PC-3 (cell line): Measurements from ENCODE around the gene STX1A. TPM values are rescaled to one million over a fixed set of nuclear protein-coding genes. Genes with fewer than 3 reads are reported as not detected.

Experiments
- ATAC-seq: fragments of 200-7000 bp; cut with Tn5 transposase; 2 replicates; pipeline ENCODE4 v1.9.1; 2020; ENCODE audit warnings: mild to moderate bottlenecking, moderate library complexity
- BruUV-seq: library from RNA; stranded (reverse); fragments of 400-500 nt; replicated peaks from 2 replicates; lab custom pipeline; 2021; lab: Mats Ljungman, UMichigan
- CTCF ChIA-PET: fragments of 300-600 bp; sonication (Branson Sonifier 250); formaldehyde crosslinking; loops from one replicate; lab custom pipeline; 2022; ENCODE audit warnings: antibody characterized with exemption; lab: Charles Lee
- POLR2A ChIA-PET: fragments of 300-600 bp; sonication (Branson Sonifier 250); formaldehyde crosslinking; loops from one replicate; lab custom pipeline; 2022; ENCODE audit warnings: antibody characterized with exemption; ENCODE audit not compliant: unreplicated experiment; lab: Charles Lee
- DNase-seq: peaks from one replicate; pipeline ENCODE4 v3.0.0-alpha.2; 2015
- H2AFZ ChIP-seq: fragments of 300-600 bp; sonication (generic); 2 replicates; pipeline ENCODE4 v1.6.0; 2016; ENCODE audit warnings: antibody characterized with exemption, low read length
- H3F3A ChIP-seq: fragments of 300-600 bp; sonication (generic); one replicate; pipeline ENCODE4 v1.6.0; 2017; ENCODE audit warnings: antibody characterized with exemption, low read length, control low read depth, mild to moderate bottlenecking; ENCODE audit not compliant: unreplicated experiment
- H3K27ac ChIP-seq: fragments of 300-600 bp; sonication (generic); 2 replicates; pipeline ENCODE4 v1.5.1; 2016; ENCODE audit warnings: mild to moderate bottlenecking, low read length
- H3K27me3 ChIP-seq: fragments of 300-600 bp; sonication (generic); 2 replicates; pipeline ENCODE4 v1.6.1; 2016; ENCODE audit warnings: low read length, mixed read lengths
- H3K36me3 ChIP-seq: fragments of 300-600 bp; sonication (generic); 2 replicates; pipeline ENCODE4 v1.6.1; 2016; ENCODE audit warnings: low read depth, mixed run types, low read length, mixed read lengths
- H3K4me1 ChIP-seq: fragments of 300-600 bp; sonication (generic); 2 replicates; pipeline ENCODE4 v1.5.1; 2016; ENCODE audit warnings: low read length; ENCODE audit not compliant: insufficient read depth
- H3K4me2 ChIP-seq: fragments of 300-600 bp; sonication (generic); 2 replicates; pipeline ENCODE4 v1.6.0; 2016; ENCODE audit warnings: low read length
- H3K4me3 ChIP-seq: fragments of 300-600 bp; sonication (generic); 2 replicates; pipeline ENCODE4 v1.5.1; 2016; ENCODE audit warnings: mild to moderate bottlenecking, low read length, mixed read lengths
- H3K79me2 ChIP-seq: fragments of 300-600 bp; sonication (generic); 2 replicates; pipeline ENCODE4 v1.6.1; 2017; ENCODE audit warnings: low read length, mixed read lengths
- H3K9ac ChIP-seq: fragments of 300-600 bp; sonication (generic); 2 replicates; pipeline ENCODE4 v1.6.0; 2016; ENCODE audit warnings: mild to moderate bottlenecking, low read length
- H3K9me2 ChIP-seq: fragments of 300-600 bp; sonication (generic); replicated peaks from 2 replicates; pipeline ENCODE4 v1.6.1; 2016; ENCODE audit warnings: mixed run types, low read length, mixed read lengths
- H3K9me3 ChIP-seq: fragments of 300-600 bp; sonication (generic); 2 replicates; pipeline ENCODE4 v1.6.1; 2016; ENCODE audit warnings: low read length, mixed read lengths
- H4K20me1 ChIP-seq: fragments of 300-600 bp; sonication (generic); 2 replicates; pipeline ENCODE4 v1.6.1; 2016; ENCODE audit warnings: low read length, mixed read lengths
- EZH2 ChIP-seq: fragments of 300-600 bp; sonication (generic); IDR thresholded peaks from one replicate; pipeline ENCODE4 v1.6.1; 2017; ENCODE audit warnings: antibody characterized with exemption, mild to moderate bottlenecking, low read length; ENCODE audit not compliant: unreplicated experiment
- EZH2phosphoT487 ChIP-seq: fragments of 300-600 bp; sonication (generic); IDR thresholded peaks from 2 replicates; pipeline ENCODE4 v1.6.1; 2018; ENCODE audit warnings: mild to moderate bottlenecking, antibody characterized with exemption, low read length, borderline replicate concordance
- intact Hi-C: fragments of 100-400 bp; cut with micrococcal nuclease; formaldehyde crosslinking; loops from 2 replicates; pipeline ENCODE4 v1.9.0; 2023
- total RNA-seq: library from RNA; depleted of rRNA; stranded (reverse); fragments of >200 nt; gene quantifications from 2 replicates; pipeline ENCODE4 v1.2.3, GENCODE V29; 2014
- TF ChIP-seq, protein P1 (sequence below): fragments of 300-600 bp; sonication (generic); conservative IDR thresholded peaks from 2 replicates; pipeline ENCODE4 v1.5.1; 2017; ENCODE audit warnings: antibody characterized with exemption, low read depth, mild to moderate bottlenecking, low read length

The STX1A gene
- total RNA-seq, 1 experiment from 2014 or later: 145 TPM

DNA sequence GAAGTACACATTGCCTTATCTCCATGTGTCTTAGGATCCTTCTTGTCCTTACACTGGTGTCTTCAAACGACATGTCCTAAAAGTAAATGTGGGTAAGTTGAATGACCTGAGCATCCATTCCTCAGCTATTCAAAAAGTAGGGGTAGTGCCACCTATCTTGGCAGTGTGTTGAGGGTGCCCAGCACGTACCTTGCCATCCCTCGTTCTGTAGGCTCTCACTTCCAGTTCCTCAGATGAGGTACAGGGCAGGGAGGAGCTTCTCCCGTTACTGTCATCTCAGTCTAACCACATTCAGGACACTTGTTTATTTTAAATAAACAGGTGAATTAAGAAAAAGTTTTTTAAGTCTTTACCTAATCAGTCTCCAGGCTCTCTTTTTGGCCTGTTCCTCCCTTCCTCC is 23.1 kb downstream of the STX1A start:
- TF ChIP-seq EZH2: no peak
- TF ChIP-seq, protein P1, sequence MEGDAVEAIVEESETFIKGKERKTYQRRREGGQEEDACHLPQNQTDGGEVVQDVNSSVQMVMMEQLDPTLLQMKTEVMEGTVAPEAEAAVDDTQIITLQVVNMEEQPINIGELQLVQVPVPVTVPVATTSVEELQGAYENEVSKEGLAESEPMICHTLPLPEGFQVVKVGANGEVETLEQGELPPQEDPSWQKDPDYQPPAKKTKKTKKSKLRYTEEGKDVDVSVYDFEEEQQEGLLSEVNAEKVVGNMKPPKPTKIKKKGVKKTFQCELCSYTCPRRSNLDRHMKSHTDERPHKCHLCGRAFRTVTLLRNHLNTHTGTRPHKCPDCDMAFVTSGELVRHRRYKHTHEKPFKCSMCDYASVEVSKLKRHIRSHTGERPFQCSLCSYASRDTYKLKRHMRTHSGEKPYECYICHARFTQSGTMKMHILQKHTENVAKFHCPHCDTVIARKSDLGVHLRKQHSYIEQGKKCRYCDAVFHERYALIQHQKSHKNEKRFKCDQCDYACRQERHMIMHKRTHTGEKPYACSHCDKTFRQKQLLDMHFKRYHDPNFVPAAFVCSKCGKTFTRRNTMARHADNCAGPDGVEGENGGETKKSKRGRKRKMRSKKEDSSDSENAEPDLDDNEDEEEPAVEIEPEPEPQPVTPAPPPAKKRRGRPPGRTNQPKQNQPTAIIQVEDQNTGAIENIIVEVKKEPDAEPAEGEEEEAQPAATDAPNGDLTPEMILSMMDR: no peak
- no peak for TF ChIP-seq EZH2phosphoT487
- Histone ChIP-seq H3K9ac (no peak overlapping the region), H3K79me2 (no peaks in the 10 kb centered on the region), H3K9me2 (no peaks in the 10 kb centered on the region), H3K27me3 (no peaks in the 10 kb centered on the region), H4K20me1 (peaks cover 15% of the 10 kb centered on the region; the same call in 1 of the 2 replicates), H3K27ac (no peak overlapping the region), H3K9me3 (no peaks in the 10 kb centered on the region), H2AFZ (no peak overlapping the region), H3F3A (peaks cover 9% of the 10 kb centered on the region), H3K4me1 (no peaks in the 10 kb centered on the region), H3K4me3 (no peak overlapping the region), H3K4me2 (no peak overlapping the region), H3K36me3 (peaks cover 50% of the 10 kb centered on the region)
- no peak for DNase-seq
- no peak for ATAC-seq
- BruUV-seq: no TSS peak
- ChIA-PET POLR2A (no interaction called here), CTCF (no interaction called here)
- intact Hi-C loops: no loop called here

GRCh38 chr7:73690646-73691045 is 28.8 kb downstream of the STX1A start:
- H3K4me1 ChIP-seq: no peaks in the 10 kb centered on the region
- POLR2A ChIA-PET: no interaction called here
- H3F3A ChIP-seq: no peaks in the 10 kb centered on the region
- no peaks in the 10 kb centered on the region for H3K9me3 ChIP-seq
- no peak for DNase-seq
- H3K27ac ChIP-seq: no peak overlapping the region
- H2AFZ ChIP-seq: no peak overlapping the region
- peaks cover 52% of the 10 kb centered on the region for H3K36me3 ChIP-seq
- BruUV-seq: no TSS peak
- H3K9ac ChIP-seq: no peak overlapping the region
- no peaks in the 10 kb centered on the region for H3K27me3 ChIP-seq
- no peak overlapping the region for H3K4me3 ChIP-seq
- ATAC-seq: no peak
- TF ChIP-seq EZH2phosphoT487 (no peak), EZH2 (no peak)
- TF ChIP-seq, protein P1: no peak
- no peak overlapping the region for H3K4me2 ChIP-seq
- no peaks in the 10 kb centered on the region for H4K20me1 ChIP-seq
- peaks cover 35% of the 10 kb centered on the region for H3K79me2 ChIP-seq
- intact Hi-C loops: no loop called here
- CTCF ChIA-PET: interaction anchor here (0.5 to 0.6 kb wide), 2 partner anchors 15 to 48 kb away, joined by 4 to 7 read pairs; partner anchors contain the start of gene ABHD11
- no peaks in the 10 kb centered on the region for H3K9me2 ChIP-seq

DNA sequence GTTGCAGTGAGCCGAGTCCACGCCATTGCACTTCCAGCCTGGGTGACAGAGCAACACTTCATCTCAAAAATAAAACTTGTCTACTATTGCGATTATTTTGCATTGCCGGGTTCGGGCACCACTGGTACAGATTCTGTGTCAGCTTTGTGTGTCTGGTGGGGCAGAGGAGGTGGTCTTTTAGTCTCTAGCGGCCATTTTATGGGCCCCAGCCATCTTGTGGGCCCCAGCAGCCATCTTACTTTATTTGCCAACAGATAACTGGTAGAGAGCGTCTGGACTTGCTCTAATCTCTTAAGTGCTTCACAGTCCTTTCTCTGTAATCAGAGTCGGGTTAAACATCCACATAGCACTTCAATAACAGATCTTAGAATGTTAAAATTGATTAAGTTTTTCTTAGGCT is 31.2 kb downstream of the STX1A start:
- ATAC-seq: no peak

More for the DNA sequence above, 31.2 kb downstream of the STX1A start:
- Histone ChIP-seq H3K27ac (no peak overlapping the region), H3K79me2 (peaks cover 58% of the 10 kb centered on the region), H3K9ac (no peak overlapping the region), H3K4me2 (no peak overlapping the region), H3K27me3 (no peaks in the 10 kb centered on the region), H4K20me1 (no peaks in the 10 kb centered on the region), H3K36me3 (peaks cover 46% of the 10 kb centered on the region), H3F3A (no peaks in the 10 kb centered on the region), H3K4me1 (no peaks in the 10 kb centered on the region), H3K4me3 (no peak overlapping the region), H3K9me2 (no peaks in the 10 kb centered on the region), H3K9me3 (no peaks in the 10 kb centered on the region), H2AFZ (no peak overlapping the region)
- no TSS peak for BruUV-seq
- CTCF ChIA-PET: interaction anchor here (0.6 kb wide), 1 partner anchor 52 kb away, joined by 3 read pairs; no protein-coding TSS in a partner anchor
- no peak for TF ChIP-seq EZH2
- no peak for TF ChIP-seq EZH2phosphoT487
- TF ChIP-seq, protein P1: no peak
- DNase-seq: no peak
- POLR2A ChIA-PET: no interaction called here
- intact Hi-C loops: no loop called here
